ENCODE results near the gene CSH1.

Gene CSH1

GRCh38 chr17:63848834-63849689 lies 47.3 kb downstream of the CSH1 start:
- Histone ChIP-seq H3K4me1 (ENCODE audit: control insufficient read depth, insufficient read depth, low read length) (peaks cover 4% of the 10 kb centered on the region), H3K36me3 (ENCODE audit: control insufficient read depth, insufficient read depth, low read length, severe bottlenecking) (no peaks in the 10 kb centered on the region), H3K27me3 (replicated peaks; ENCODE audit: control insufficient read depth, insufficient read depth, low read length) (no peaks in the 10 kb centered on the region), H3K9me3 (ENCODE audit: control insufficient read depth, low read length) (no peaks in the 10 kb centered on the region), H3K9ac (ENCODE audit: low read length) (peak overlapping the region; percentile 82), H3K4me3 (ENCODE audit: low read length) (peak overlapping the region; percentile 65)
- DNase-seq (ENCODE audit: low read depth), result peak; percentile 92

GRCh38 chr17:63847525-63848249 lies 48.7 kb downstream of the CSH1 start:
- no peak overlapping the region for H3K9ac ChIP-seq (ENCODE audit: low read length)
- H3K27me3 ChIP-seq (replicated peaks; ENCODE audit: control insufficient read depth, insufficient read depth, low read length), result no peaks in the 10 kb centered on the region
- no peaks in the 10 kb centered on the region for H3K9me3 ChIP-seq (ENCODE audit: control insufficient read depth, low read length)
- DNase-seq (ENCODE audit: low read depth), result no peak
- H3K36me3 ChIP-seq (ENCODE audit: control insufficient read depth, insufficient read depth, low read length, severe bottlenecking), result no peaks in the 10 kb centered on the region
- H3K4me1 ChIP-seq (ENCODE audit: control insufficient read depth, insufficient read depth, low read length), result peaks cover 9% of the 10 kb centered on the region
- H3K4me3 ChIP-seq (ENCODE audit: low read length), result no peak overlapping the region

- Histone ChIP-seq H3K4me3 (ENCODE audit: low read length) (no peak overlapping the region), H3K9ac (ENCODE audit: low read length) (no peak overlapping the region), H3K27me3 (replicated peaks; ENCODE audit: control insufficient read depth, insufficient read depth, low read length) (no peaks in the 10 kb centered on the region), H3K9me3 (ENCODE audit: control insufficient read depth, low read length) (no peaks in the 10 kb centered on the region), H3K36me3 (ENCODE audit: control insufficient read depth, insufficient read depth, low read length, severe bottlenecking) (no peaks in the 10 kb centered on the region), H3K4me1 (ENCODE audit: control insufficient read depth, insufficient read depth, low read length) (peaks cover 17% of the 10 kb centered on the region)
- DNase-seq (ENCODE audit: low read depth), result no peak
These were observed 50.9 kb downstream of the CSH1 start for GRCh38 chr17:63845509-63845908.

All from adipocyte (in vitro differentiated cells).